Testis (tissue), 2 donors: Measurements from ENCODE around the gene HAO2.

Experiments used
- POLR2A ChIP-seq: fragments of 450-650 bp; IDR thresholded peaks from one replicate; pipeline ENCODE4 v1.6.1; 2017; ENCODE audit warnings: antibody characterized with exemption, mild to moderate bottlenecking, moderate library complexity
- TF ChIP-seq, protein P1 (sequence below), 3 experiments: fragments of 450-650 bp in 2 of 3; fragments of 200-600 bp in 1 of 3; sonication (generic) in 1 of 3; IDR thresholded peaks; one replicate each; pipeline ENCODE4 v1.5.1; 2016 to 2019; ENCODE audit warnings: antibody characterized with exemption in 3 of 3, mild to moderate bottlenecking in 2 of 3, moderate library complexity in 1 of 3

DNA sequence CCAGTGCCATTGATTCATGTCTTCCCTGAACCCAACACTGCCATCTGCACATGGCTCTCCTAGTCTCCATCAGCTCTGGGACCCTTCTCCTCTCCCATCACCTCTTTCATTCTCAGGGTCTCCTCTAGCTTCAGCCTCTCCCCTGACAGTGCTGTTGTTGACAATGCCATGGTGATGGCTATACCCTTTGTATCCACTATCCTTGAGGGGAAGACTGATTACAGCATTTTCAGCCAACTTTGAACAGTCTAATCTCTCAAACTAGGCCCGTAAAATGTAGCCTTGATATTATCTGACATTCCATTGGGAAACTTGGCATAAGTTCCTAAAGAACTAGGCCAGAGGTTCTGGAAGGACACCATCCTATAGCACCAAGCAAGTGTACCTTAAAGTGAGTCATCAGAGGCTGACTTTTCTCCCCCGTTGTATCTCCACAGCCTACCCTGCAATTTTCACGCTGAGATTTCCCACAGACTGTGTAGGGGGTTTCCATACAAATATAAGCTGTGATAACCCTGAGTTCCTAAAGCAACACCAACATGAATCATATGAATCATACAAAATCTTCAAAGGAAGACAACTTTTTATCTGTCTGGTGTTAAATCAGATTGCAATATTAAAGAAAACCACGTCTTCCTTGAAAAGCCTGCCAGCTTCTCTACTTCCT, 5.8 kb downstream of the HAO2 start:
- TF ChIP-seq, protein P1, sequence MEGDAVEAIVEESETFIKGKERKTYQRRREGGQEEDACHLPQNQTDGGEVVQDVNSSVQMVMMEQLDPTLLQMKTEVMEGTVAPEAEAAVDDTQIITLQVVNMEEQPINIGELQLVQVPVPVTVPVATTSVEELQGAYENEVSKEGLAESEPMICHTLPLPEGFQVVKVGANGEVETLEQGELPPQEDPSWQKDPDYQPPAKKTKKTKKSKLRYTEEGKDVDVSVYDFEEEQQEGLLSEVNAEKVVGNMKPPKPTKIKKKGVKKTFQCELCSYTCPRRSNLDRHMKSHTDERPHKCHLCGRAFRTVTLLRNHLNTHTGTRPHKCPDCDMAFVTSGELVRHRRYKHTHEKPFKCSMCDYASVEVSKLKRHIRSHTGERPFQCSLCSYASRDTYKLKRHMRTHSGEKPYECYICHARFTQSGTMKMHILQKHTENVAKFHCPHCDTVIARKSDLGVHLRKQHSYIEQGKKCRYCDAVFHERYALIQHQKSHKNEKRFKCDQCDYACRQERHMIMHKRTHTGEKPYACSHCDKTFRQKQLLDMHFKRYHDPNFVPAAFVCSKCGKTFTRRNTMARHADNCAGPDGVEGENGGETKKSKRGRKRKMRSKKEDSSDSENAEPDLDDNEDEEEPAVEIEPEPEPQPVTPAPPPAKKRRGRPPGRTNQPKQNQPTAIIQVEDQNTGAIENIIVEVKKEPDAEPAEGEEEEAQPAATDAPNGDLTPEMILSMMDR (IDR thresholded peaks at IDR 0.05): no peak
- TF ChIP-seq POLR2A: no peak
